HG03159 (cell line): Measurements from ENCODE around the gene HDDC2.

ENCODE experiments used
- ATAC-seq: cut with Tn5 transposase; IDR thresholded peaks from one replicate; pipeline ENCODE4 v1.9.1; 2021; ENCODE audit warnings: mild to moderate bottlenecking, moderate library complexity; ENCODE audit not compliant: unreplicated experiment

Gene HDDC2, protein sequence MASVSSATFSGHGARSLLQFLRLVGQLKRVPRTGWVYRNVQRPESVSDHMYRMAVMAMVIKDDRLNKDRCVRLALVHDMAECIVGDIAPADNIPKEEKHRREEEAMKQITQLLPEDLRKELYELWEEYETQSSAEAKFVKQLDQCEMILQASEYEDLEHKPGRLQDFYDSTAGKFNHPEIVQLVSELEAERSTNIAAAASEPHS

GRCh38 chr6:125301435-125302391 is at the start of gene HDDC2:
TSS of gene HDDC2 (minus strand) at chr6:125301967. CDS start at chr6:125301932, 35 bp downstream.
- ATAC-seq, result peak; percentile 75

DNA sequence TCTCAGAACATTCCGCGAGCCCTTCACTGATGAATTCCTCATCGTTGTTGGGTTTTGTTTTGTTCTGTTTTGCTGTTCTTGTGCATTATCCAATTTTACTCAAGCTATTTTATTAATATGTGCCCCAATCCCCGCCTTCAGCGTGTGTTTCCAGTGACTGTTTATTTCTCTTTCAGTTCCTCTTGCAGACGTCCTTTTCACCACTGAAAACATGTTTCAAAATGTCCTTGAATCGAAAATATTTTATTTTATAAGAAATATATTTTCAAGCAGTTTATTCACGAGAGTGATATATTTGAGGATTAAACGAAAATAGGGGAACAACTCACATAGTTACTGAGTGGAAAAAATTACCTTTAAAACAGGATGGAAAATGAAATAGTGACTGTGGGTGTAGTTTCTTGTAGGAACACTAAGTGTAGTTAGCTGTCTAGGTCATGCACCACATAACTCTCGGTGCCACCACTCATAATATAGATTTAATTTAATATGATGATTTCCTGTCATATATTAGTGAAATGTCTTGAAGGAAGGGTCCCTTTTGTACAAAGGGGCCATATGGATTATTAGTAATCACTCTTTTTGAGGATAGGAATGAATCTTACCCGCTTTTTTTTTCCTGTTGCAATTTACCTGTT is 45.3 kb upstream of the HDDC2 start:
- peak; percentile 94 for ATAC-seq

DNA sequence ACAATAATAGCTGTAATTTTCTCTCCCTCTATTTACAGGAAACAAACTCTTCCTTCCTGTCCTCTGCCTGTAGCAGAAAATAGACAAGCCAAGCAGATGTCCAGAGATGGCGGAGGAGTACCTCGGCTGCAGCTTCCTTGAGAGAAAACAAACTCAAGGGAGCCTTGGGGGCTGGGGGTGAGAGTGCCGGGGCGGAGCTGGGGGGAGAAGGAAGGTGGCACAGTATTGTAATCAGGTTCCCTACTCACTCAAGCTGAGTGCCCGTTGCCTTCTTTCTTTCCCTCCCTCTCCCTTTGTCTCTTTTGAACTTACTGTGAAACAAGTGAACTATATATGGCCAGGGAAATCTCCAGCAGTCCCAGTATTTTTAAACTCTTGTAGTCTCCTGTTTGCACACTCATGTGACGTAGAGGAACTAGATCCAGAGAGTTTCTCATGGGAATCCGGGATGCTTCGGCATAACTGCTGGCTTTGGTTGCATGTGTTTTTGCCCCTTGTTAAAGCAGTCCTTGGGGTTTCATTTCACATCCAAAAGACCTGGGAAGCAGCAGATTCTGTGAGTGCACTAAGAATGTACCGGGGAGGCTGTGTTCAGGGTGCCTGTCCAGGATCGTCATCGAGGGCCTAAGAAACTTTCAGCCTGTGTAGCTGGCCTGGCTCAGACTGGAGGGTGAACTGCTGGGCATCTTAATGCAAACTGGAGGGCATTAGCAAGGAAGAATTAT is 44.6 kb upstream of the HDDC2 start:
- ATAC-seq, result peak; percentile 59

DNA sequence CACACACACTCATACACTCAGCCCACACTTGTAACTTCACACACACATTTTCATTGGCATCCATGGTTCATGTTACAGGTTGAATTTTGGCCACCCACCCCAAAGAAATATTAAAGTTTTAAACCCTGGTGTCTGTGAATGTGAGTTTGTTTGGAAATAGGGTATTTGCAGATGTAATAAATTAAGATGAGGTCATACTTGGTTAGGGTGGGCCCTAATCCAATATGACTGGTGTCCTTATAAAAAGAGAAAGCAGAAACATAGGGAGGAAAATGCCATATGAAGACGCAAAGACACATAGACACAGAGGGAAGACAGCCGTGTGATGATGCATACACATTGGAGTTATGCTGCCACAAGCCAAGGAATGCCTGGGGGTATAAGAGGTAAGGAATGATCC is 39.7 kb upstream of the HDDC2 start:
- no peak for ATAC-seq

DNA sequence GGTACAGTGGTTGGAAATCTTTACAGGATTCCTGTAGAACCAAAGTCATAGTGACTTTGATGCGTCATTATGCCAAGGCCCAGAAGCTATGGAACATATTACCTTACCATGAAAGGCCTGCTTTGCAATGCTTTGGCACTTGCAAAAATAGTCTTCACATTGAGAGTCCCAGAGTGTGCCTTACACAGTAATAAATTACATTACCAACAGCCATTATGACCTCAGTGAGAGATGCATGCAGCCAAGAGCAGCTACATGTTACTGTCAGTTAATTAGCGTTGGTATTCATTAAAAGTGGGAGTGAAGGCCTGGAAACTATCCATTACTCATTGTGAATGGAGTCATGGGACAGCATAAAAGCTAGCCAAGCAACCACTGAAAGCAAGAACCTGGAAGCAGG is 39.2 kb upstream of the HDDC2 start:
- ATAC-seq, result no peak

DNA sequence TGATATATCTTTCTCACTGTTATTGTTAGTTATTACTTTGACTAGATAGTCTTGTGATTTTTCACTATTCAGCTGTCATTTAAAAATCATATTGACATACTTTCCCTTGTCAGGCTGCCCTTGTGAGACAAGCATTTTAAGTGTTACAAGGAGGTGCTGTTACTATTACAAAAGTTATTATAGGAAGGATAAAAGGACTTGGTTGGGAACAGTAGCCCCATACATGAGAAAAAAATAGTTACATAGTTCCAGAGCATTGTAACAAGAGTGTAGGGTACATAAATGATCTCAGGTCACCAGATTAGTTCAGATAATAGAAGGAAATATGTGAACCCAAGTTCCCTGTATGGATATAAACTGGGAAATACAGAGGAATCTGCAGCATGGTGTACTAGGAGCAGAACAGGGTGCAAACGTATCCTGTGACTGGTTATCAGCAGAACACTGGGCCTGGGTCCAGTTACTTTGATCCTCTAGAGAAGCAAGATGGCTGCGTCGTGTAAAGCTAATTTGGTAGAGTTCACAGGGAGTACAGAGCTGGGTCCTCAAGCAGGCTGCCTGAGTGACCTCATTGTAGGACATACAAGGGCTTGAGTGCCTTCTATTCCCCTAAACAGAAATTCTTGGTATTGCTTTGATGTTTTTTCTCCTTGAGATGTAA is 38.5 kb upstream of the HDDC2 start:
- no peak for ATAC-seq

DNA sequence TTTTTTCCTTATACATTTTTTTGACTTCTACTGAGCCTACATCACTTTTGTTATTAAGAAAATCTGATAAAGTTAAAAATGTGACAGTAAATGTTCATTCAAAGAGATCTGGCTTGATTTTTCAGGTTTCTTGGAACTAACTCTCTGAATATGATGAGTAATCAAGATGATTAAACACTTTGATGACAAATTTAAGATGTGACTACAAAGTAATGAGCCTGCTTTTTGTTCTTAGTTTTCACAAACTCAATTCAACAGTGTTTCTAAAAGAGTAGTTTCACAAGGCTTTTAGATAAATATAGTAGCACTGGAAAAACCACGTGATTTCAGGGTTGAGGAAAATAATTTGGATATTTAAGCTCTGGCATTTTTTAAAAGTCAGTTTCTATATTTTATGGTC is 37.9 kb upstream of the HDDC2 start:
- no peak for ATAC-seq

DNA sequence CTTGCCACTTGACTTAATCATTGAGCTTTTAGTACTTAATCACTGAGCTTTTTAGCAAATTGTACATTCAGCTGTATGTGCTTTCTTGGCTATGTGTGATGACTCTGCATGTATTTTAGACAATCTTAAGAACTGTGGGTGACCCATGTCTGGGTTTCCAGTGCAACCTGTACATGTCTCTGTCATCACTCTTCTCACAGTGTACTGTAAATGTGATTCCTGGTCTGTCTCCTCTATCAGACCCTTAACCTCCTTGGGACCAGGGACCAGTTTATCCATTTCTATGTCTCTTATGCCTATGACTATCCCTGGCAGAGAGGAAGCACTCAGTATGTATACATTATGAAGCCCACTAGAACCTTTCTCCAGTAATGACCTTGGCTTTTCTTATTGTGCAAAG is 36.6 kb upstream of the HDDC2 start:
- ATAC-seq, result no peak

GRCh38 chr6:125337706-125338105 is 35.9 kb upstream of the HDDC2 start:
- no peak for ATAC-seq

DNA sequence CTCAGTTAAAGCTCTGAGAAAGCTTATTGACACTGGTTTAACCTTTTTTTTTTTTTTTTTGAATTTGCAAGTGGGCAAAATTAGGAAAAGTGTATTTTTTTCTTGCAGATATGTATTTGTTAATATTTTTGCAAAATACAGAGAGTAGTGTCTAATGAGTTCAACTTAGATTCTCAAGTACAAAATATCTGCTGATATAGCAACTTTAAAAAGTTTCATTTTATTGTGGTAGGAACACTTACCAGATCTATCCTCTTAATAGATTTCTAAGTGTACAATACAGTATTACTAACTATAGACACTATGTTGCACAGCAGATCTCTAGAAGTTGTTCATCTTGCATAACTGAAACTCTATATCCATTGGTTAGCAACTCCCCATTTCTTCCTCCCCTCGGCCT is 30.9 kb upstream of the HDDC2 start:
- ATAC-seq, result no peak

DNA sequence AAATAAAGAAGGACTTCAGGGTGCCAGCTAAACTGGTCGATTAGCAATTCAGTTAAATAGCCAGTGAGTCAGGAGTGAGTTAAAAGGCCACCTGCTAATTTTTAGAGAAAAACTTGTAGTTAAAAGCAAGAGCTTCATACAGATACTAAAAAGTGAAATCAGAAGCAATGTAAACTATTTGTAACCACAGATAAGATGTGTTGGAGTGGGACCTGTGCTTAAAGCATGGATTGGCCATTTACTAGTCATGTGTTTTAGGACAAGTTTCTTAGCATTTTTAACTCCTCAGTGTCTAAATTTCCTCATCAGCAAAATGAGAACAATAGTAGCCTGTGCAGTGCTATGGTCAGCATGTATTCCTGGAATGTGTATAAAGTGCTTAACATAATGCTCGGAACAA is 23.8 kb upstream of the HDDC2 start:
- ATAC-seq, result no peak

DNA sequence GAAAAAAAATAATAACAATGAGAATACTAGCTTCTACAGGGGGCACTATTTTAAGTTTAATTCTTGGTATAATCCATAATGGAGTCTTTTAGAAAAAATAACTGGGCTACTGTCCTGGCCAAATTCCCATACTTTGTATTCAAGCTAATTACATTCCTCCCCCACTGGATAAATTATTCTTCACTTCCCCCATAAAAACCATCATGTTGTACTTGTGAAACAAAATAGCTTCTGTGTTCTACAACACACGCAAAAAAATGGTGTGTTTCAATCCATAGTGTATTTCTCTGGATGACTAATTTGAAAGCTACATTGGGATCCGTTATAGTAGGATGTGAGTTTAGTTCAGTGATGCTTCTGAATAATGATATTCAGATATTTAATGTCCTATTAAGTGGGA is 21.6 kb upstream of the HDDC2 start:
- ATAC-seq, result no peak

GRCh38 chr6:125316621-125317020 is 14.9 kb upstream of the HDDC2 start:
- no peak for ATAC-seq

- ATAC-seq, result no peak
Observed at GRCh38 chr6:125315548-125315947, 13.8 kb upstream of the HDDC2 start.

GRCh38 chr6:125314009-125314581 is 12.3 kb upstream of the HDDC2 start:
- peak; percentile 82 for ATAC-seq

DNA sequence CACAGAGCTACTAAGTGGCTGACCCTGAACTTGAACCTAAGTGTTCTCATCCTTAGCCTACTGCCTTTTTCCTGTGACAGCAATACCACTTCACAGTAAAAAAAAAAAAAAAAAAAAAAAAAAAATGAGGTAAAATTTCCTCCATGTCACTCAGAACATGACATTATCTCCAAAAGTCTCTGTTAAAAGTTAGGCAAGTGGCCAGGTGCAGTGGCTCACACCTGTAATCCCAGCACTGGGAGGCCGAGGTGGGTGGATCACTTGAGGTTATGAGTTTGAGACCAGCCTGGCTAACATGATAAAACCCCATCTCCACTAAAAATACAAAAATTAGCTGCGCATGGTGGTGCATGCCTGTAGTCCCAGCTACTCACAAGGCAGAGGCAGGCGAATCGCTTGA is 11.2 kb upstream of the HDDC2 start:
- ATAC-seq, result no peak

DNA sequence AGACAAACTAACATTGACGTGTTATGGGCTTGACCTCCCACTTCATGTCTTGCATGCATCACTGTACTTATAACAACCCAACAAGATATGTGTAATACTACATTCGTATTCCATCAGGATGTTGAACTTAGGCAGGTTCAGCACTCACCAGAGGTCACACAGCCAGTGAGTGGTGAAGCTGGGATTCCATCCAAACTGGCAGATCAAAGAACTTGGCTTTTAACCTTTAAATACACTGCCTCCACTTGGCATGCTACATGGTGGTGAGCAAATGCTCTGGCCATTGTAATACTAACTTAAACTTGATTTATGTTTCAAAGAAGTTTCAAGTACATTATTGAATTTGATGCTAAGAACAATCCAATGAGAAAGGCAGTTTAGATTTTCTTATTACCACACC is 10.7 kb upstream of the HDDC2 start:
- no peak for ATAC-seq

GRCh38 chr6:125310994-125311649 is 9.4 kb upstream of the HDDC2 start:
- ATAC-seq, result peak; percentile 81

- ATAC-seq, result no peak
Observed at GRCh38 chr6:125307964-125308615, 6.3 kb upstream of the HDDC2 start.
